ENCODE measurements around the gene CALD1.

DNA sequence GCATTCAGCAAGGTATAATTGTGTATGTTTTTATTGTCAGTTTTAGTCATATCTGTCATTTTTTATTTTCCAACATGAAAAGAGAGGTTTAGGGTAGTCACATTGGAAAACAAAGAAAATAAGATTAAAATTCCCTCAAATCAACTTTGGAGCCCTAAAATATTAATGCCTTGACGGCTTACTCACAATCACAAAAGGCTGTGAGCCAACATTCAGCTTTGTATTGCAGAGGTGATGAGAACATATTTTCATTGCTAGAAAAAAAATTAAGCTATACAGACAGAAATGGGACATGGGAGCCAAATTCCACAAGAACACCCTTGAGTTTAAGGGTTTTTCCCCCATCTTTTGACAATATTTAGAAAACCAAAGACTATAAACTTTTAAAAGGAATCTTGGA is 30.2 kb downstream of the CALD1 start:
- TF ChIP-seq, protein P1, sequence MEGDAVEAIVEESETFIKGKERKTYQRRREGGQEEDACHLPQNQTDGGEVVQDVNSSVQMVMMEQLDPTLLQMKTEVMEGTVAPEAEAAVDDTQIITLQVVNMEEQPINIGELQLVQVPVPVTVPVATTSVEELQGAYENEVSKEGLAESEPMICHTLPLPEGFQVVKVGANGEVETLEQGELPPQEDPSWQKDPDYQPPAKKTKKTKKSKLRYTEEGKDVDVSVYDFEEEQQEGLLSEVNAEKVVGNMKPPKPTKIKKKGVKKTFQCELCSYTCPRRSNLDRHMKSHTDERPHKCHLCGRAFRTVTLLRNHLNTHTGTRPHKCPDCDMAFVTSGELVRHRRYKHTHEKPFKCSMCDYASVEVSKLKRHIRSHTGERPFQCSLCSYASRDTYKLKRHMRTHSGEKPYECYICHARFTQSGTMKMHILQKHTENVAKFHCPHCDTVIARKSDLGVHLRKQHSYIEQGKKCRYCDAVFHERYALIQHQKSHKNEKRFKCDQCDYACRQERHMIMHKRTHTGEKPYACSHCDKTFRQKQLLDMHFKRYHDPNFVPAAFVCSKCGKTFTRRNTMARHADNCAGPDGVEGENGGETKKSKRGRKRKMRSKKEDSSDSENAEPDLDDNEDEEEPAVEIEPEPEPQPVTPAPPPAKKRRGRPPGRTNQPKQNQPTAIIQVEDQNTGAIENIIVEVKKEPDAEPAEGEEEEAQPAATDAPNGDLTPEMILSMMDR (IDR thresholded peaks at IDR 0.05 in 8 of 11, conservative IDR thresholded peaks at IDR 0.05 in 3 of 11), result no peak
- no peak for TF ChIP-seq POLR2A (IDR thresholded peaks at IDR 0.05)
- no peak for TF ChIP-seq POLR2AphosphoS5 (IDR thresholded peaks at IDR 0.05)

Measured in spleen (tissue), 7 donors.